DND-41 (cell line): ENCODE data around the gene PCNX1.

ENCODE experiments used
- ATAC-seq: fragments of 200-7000 bp; cut with Tn5 transposase; 3 replicates; pipeline ENCODE4 v1.9.1; 2021; ENCODE audit warnings: low read depth; ENCODE audit not compliant: insufficient read depth
- DNase-seq: peaks from one replicate; pipeline ENCODE4 v3.0.0-alpha.2; 2020
- H2AFZ ChIP-seq: 2 replicates; pipeline ENCODE4 v1.6.0; 2012; ENCODE audit warnings: low read depth, low read length
- H3K27ac ChIP-seq: 2 replicates; pipeline ENCODE4 v1.5.1; 2012; ENCODE audit warnings: low read length, inconsistent platforms
- H3K27me3 ChIP-seq: fragments of 200-600 bp; sonication (generic); 2 replicates; pipeline ENCODE4 v1.6.0; 2012; ENCODE audit warnings: low read length, mild to moderate bottlenecking, inconsistent platforms; ENCODE audit not compliant: insufficient read depth, poor library complexity
- H3K36me3 ChIP-seq: 2 replicates; pipeline ENCODE4 v1.5.1; 2012; ENCODE audit warnings: low read length, inconsistent platforms; ENCODE audit not compliant: insufficient read depth
- H3K4me1 ChIP-seq: 2 replicates; pipeline ENCODE4 v1.5.1; 2012; ENCODE audit warnings: mild to moderate bottlenecking, low read length; ENCODE audit not compliant: insufficient read depth
- H3K4me2 ChIP-seq: 2 replicates; pipeline ENCODE4 v1.6.0; 2012; ENCODE audit warnings: mild to moderate bottlenecking, moderate library complexity, low read length, inconsistent platforms; ENCODE audit not compliant: insufficient read depth
- H3K4me3 ChIP-seq, 2 experiments: fragments of 200-600 bp in 1 of 2; shearing (Covaris generic) in 1 of 2; 2 replicates each; pipeline ENCODE4 v1.5.1; 2012 to 2016; ENCODE audit warnings: inconsistent platforms in 2 of 2, low read length in 2 of 2, mild to moderate bottlenecking in 2 of 2, low read depth in 1 of 2, moderate library complexity in 1 of 2
- H3K79me2 ChIP-seq: 2 replicates; pipeline ENCODE4 v1.6.0; 2012; ENCODE audit warnings: low read length, inconsistent platforms; ENCODE audit not compliant: insufficient read depth
- H3K9ac ChIP-seq: 2 replicates; pipeline ENCODE4 v1.6.0; 2012; ENCODE audit warnings: low read depth, mild to moderate bottlenecking, inconsistent platforms, low read length, moderate library complexity
- H3K9me3 ChIP-seq: 2 replicates; pipeline ENCODE4 v1.5.1; 2012; ENCODE audit warnings: low read length, moderate library complexity, mild to moderate bottlenecking, inconsistent platforms; ENCODE audit not compliant: insufficient read depth, severe bottlenecking
- H4K20me1 ChIP-seq: 2 replicates; pipeline ENCODE4 v1.6.0; 2012; ENCODE audit warnings: low read length; ENCODE audit not compliant: insufficient read depth
- CTCF ChIP-seq: IDR thresholded peaks from 2 replicates; pipeline ENCODE4 v1.5.1; 2012; ENCODE audit warnings: borderline replicate concordance, low read length, moderate library complexity, mild to moderate bottlenecking; ENCODE audit not compliant: poor library complexity, severe bottlenecking; ENCODE audit errors: extremely low read depth
- EZH2 ChIP-seq: IDR thresholded peaks from 3 replicates; pipeline ENCODE4 v1.6.1; 2012; ENCODE audit warnings: borderline replicate concordance, low read depth, mild to moderate bottlenecking, moderate library complexity, low read length, inconsistent platforms; ENCODE audit not compliant: severe bottlenecking

PCNX1 gene

DNA sequence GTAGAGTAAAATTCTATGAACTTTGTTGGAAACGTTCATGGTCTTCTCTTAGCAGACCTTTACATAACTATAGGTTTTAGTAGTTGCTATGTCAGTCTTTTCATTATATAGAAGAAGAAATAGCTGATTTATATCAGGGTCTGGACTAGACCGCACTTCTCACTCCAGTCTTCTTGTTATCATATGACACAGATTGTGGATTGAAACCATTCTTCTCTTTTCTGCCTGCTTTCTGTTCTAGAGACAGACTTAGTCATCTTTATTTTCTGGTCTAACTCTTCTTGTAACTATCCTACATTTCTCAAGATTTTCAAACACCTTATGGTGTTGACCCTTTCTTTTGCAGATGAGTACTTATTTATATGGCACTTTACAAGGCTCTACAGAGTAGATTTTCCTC is 55.7 kb downstream of the PCNX1 start:
- no peak overlapping the region for H2AFZ ChIP-seq
- H3K9me3 ChIP-seq = no peaks in the 10 kb centered on the region
- TF ChIP-seq EZH2 = no peak
- no peak for TF ChIP-seq CTCF
- H3K4me3 ChIP-seq = no peak overlapping the region
- H4K20me1 ChIP-seq = no peaks in the 10 kb centered on the region
- no peaks in the 10 kb centered on the region for H3K4me1 ChIP-seq
- ATAC-seq (no peak), DNase-seq (no peak)
- H3K27ac ChIP-seq = no peak overlapping the region
- H3K9ac ChIP-seq = no peak overlapping the region
- no peaks in the 10 kb centered on the region for H3K27me3 ChIP-seq
- H3K36me3 ChIP-seq = peaks cover 39% of the 10 kb centered on the region
- no peak overlapping the region for H3K4me2 ChIP-seq
- peaks cover 20% of the 10 kb centered on the region; the same call in 1 of the 2 replicates for H3K79me2 ChIP-seq

- H3K9ac ChIP-seq = no peak overlapping the region
- H3K36me3 ChIP-seq = peaks cover 54% of the 10 kb centered on the region
These were observed 57.2 kb downstream of the PCNX1 start for GRCh38 chr14:70964492-70964891.

DNA sequence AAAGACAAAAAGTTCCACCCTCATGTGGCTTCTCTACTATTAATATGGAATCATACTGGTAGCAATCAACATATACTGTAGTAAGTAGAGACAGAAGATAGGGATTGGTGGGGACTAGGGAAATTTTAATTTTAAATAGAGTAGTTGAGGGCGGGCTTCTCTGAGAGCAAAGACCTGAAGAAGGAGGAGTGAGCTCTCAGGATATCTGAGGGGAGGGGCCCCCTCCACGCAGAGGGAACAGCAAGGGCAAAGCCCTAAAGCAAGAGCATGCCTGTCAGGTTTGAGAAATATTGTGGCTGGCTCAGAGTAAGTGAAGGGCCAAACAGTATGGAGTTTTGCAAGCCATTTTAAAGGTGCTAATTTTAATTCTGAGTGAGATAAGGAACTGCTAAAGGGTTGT is 64.3 kb downstream of the PCNX1 start:
- H3K9me3 ChIP-seq = no peaks in the 10 kb centered on the region
- no peaks in the 10 kb centered on the region for H3K4me1 ChIP-seq
- peaks cover 51% of the 10 kb centered on the region for H3K36me3 ChIP-seq
- no peak overlapping the region for H3K27ac ChIP-seq
- peaks cover 11% of the 10 kb centered on the region; the same call in 1 of the 2 replicates for H3K79me2 ChIP-seq
- DNase-seq (no peak), ATAC-seq (no peak)
- H3K4me2 ChIP-seq = no peak overlapping the region
- no peak overlapping the region for H3K9ac ChIP-seq
- H2AFZ ChIP-seq = no peak overlapping the region
- TF ChIP-seq EZH2 = no peak
- TF ChIP-seq CTCF = no peak
- no peaks in the 10 kb centered on the region for H3K27me3 ChIP-seq
- no peak overlapping the region for H3K4me3 ChIP-seq
- H4K20me1 ChIP-seq = no peaks in the 10 kb centered on the region

More at GRCh38 chr14:70964492-70964891, 57.2 kb downstream of the PCNX1 start:
- no peaks in the 10 kb centered on the region for H3K27me3 ChIP-seq
- no peaks in the 10 kb centered on the region for H4K20me1 ChIP-seq
- no peak overlapping the region for H3K4me3 ChIP-seq
- H3K9me3 ChIP-seq = no peaks in the 10 kb centered on the region
- H3K4me2 ChIP-seq = no peak overlapping the region
- TF ChIP-seq CTCF (no peak), EZH2 (no peak)
- DNase-seq (no peak), ATAC-seq (no peak)
- H3K4me1 ChIP-seq = no peaks in the 10 kb centered on the region
- H3K27ac ChIP-seq = no peak overlapping the region
- no peak overlapping the region for H2AFZ ChIP-seq
- H3K79me2 ChIP-seq = peaks cover 18% of the 10 kb centered on the region; the same call in 1 of the 2 replicates
